K562 (cell line): ENCODE results near the gene ABHD16B. TPM values are rescaled to one million over a fixed set of nuclear protein-coding genes. Genes with fewer than 3 reads are reported as not detected.

ENCODE experiments used
- ATF6 ChIP-seq: sonication (generic); formaldehyde crosslinking; IDR thresholded peaks from 2 replicates; pipeline ENCODE4 v1.4.0; 2020; ENCODE audit warnings: mild to moderate bottlenecking, missing genetic modification reagents
- BCLAF1 ChIP-seq, 2 experiments: fragments of 450-650 bp in 1 of 2; IDR thresholded peaks; 2 replicates each; pipeline ENCODE4 v1.6.1; 2011 to 2017; ENCODE audit warnings: low read depth in 2 of 2, antibody characterized with exemption in 1 of 2, borderline replicate concordance in 1 of 2, low read length in 1 of 2, mild to moderate bottlenecking in 1 of 2, mixed read lengths in 1 of 2; ENCODE audit not compliant: control insufficient read depth in 1 of 2
- GABPA ChIP-seq: fragments of 200-800 bp; sonication (Bioruptor generic); conservative IDR thresholded peaks from 2 replicates; pipeline ENCODE4 v1.6.1; 2016; ENCODE audit warnings: low read depth, missing genetic modification characterization, missing compliant biosample characterization
- GMEB1 ChIP-seq: fragments of 250-450 bp; sonication (Bioruptor Pico); IDR thresholded peaks from 2 replicates; pipeline ENCODE4 v1.4.0; 2020; ENCODE audit warnings: mild to moderate bottlenecking
- NFXL1 ChIP-seq: fragments of 450-650 bp; formaldehyde crosslinking; IDR thresholded peaks from 2 replicates; pipeline ENCODE4 v1.4.0; 2021; ENCODE audit warnings: mild to moderate bottlenecking
- PML ChIP-seq: IDR thresholded peaks from 2 replicates; pipeline ENCODE4 v1.6.1; 2012; ENCODE audit warnings: low read length, inconsistent platforms
- TBL1XR1 ChIP-seq, 2 experiments: IDR thresholded peaks; 2 replicates each; pipeline ENCODE4 v1.6.1; 2012; ENCODE audit warnings: improper control_type of control experiment in 2 of 2, low read length in 2 of 2, mild to moderate bottlenecking in 1 of 2
- ZBED1 ChIP-seq: IDR thresholded peaks from 2 replicates; pipeline ENCODE4 v1.6.1; 2014
- ZBTB34 ChIP-seq: fragments of 250-450 bp; sonication (Bioruptor Pico); IDR thresholded peaks from 2 replicates; pipeline ENCODE4 v1.8.0; 2021; ENCODE audit warnings: mild to moderate bottlenecking, moderate library complexity
- ZNF224 ChIP-seq: sonication (generic); formaldehyde crosslinking; IDR thresholded peaks from 2 replicates; pipeline ENCODE4 v1.8.0; 2022; ENCODE audit warnings: mild to moderate bottlenecking, missing genetic modification reagents
- ZNF766 ChIP-seq: fragments of 200-800 bp; sonication (Bioruptor generic); conservative IDR thresholded peaks from 2 replicates; pipeline ENCODE4 v1.6.1; 2016; ENCODE audit warnings: missing genetic modification characterization, missing compliant biosample characterization
- polyA plus RNA-seq, 8 experiments: library from polyadenylated mRNA; depleted of rRNA in 4 of 8; stranded (reverse) in 5 of 8; unstranded in 3 of 8; fragments of >200 nt; fragmentation: Nextera tagmentation in 2 of 8; fragmentation: Illumina TruSeq in 1 of 8; extraction: Ambion mirVana in 2 of 8; extraction: Trizol in 1 of 8; gene quantifications; 2 replicates each; pipeline versions ENCODE4 v1.2.1 to v1.2.3, GENCODE V29; 2011 to 2014; ENCODE audit warnings: inconsistent platforms in 1 of 8, missing spikeins in 1 of 8
- total RNA-seq, 7 experiments: library from RNA; depleted of rRNA in 6 of 7; stranded (reverse); fragments of >200 nt in 6 of 7; fragmentation: Illumina TruSeq in 2 of 7; extraction: Trizol in 2 of 7; gene quantifications; 2 replicates each; pipeline versions ENCODE4 v1.2.1 to v1.2.3, GENCODE V29; 2011 to 2021; ENCODE audit warnings: low replicate concordance in 1 of 7
- TF ChIP-seq, protein P1 (sequence below), 3 experiments: fragments of 200-800 bp in 1 of 3; fragments of 250-450 bp in 1 of 3; fragments of 450-650 bp in 1 of 3; sonication (Bioruptor Pico) in 1 of 3; sonication (Bioruptor generic) in 1 of 3; formaldehyde crosslinking in 1 of 3; IDR thresholded peaks; 2 replicates each; pipeline versions ENCODE4 v1.6.1 to v1.8.0; 2016 to 2022; ENCODE audit warnings: mild to moderate bottlenecking in 2 of 3, missing genetic modification characterization in 2 of 3, missing compliant biosample characterization in 1 of 3, moderate library complexity in 1 of 3

The ABHD16B gene
- total and polyA plus RNA-seq, 9 of the 15 experiments (the other 6 are each of a cell fraction or from before 2014, with no cell fraction given): not detected

DNA sequence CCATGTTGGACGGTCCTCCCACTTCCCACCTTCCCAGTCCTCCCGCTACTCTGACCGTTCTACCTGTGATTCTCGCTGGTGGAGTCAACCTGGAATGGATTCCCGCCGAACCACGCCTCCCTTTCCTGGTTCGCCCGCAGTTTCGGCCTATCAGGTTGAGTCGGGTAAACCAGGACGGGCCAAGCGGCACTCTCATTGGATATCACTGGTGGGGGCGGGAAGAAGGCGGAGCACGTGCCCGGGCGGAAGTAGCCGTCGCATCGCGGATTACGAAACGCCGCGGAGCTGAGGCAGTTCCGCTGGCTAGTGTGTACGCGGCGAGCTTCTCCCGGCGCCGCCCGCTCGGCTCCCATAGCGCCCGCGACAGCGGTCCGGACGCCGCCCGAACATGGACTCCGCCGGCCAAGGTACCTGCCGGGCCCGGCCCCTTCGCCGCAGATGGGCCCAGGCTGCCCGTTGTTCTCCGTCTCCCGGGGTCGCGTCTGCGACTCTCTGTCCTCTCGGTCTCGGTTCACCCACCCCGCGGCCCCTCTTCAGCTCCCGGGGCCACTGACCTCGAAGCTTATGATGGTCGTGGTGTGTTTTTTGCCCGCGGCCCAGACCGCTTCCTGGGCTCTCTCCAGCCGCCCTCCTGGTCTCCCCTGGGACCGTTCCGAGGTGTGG, 3.8 kb downstream of the ABHD16B start, which contains the start of gene TPD52L2 (continued):
- TF ChIP-seq GMEB1 (CRISPR knock-in tag) (peak; percentile 61; the same call in 1 of the 2 replicates), BCLAF1 (IDR thresholded peaks at IDR 0.05; ENCODE audit: borderline replicate concordance in 1 of 2, control insufficient read depth in 1 of 2, low read depth in 2 of 2, low read length in 1 of 2) (no peak; a peak in 1 of 4 replicates), ZNF766 (no peak), GABPA (peak; percentile 98), ZBTB34 (CRISPR knock-in tag) (no peak), TBL1XR1 (IDR thresholded peaks at IDR 0.05; ENCODE audit: low read length in 2 of 2) (no peak; a peak in 2 of 4 replicates), PML (peak; percentile 56), NFXL1 (CRISPR knock-in tag) (no peak), ZBED1 (peak; percentile 50; the same call in 1 of the 2 replicates), ZNF224 (CRISPR knock-in tag) (no peak), ATF6 (CRISPR knock-in tag) (no peak)
- TF ChIP-seq, protein P1, sequence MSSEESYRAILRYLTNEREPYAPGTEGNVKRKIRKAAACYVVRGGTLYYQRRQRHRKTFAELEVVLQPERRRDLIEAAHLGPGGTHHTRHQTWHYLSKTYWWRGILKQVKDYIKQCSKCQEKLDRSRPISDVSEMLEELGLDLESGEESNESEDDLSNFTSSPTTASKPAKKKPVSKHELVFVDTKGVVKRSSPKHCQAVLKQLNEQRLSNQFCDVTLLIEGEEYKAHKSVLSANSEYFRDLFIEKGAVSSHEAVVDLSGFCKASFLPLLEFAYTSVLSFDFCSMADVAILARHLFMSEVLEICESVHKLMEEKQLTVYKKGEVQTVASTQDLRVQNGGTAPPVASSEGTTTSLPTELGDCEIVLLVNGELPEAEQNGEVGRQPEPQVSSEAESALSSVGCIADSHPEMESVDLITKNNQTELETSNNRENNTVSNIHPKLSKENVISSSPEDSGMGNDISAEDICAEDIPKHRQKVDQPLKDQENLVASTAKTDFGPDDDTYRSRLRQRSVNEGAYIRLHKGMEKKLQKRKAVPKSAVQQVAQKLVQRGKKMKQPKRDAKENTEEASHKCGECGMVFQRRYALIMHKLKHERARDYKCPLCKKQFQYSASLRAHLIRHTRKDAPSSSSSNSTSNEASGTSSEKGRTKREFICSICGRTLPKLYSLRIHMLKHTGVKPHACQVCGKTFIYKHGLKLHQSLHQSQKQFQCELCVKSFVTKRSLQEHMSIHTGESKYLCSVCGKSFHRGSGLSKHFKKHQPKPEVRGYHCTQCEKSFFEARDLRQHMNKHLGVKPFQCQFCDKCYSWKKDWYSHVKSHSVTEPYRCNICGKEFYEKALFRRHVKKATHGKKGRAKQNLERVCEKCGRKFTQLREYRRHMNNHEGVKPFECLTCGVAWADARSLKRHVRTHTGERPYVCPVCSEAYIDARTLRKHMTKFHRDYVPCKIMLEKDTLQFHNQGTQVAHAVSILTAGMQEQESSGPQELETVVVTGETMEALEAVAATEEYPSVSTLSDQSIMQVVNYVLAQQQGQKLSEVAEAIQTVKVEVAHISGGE (CRISPR knock-in tag; IDR thresholded peaks at IDR 0.05): peak; percentile 87 to 97 (median 97)
